ENCODE data around the gene ABCB11. TPM values are rescaled to one million over a fixed set of nuclear protein-coding genes. Genes with fewer than 3 reads are reported as not detected.
"Not testable (repeated sequence)": the region's sequence is repeated elsewhere in the genome, so short reads cannot be mapped to it uniquely, and the experiment has no call there.

ABCB11 gene
- total RNA-seq, 1 donor from 2014 or later: not detected

DNA sequence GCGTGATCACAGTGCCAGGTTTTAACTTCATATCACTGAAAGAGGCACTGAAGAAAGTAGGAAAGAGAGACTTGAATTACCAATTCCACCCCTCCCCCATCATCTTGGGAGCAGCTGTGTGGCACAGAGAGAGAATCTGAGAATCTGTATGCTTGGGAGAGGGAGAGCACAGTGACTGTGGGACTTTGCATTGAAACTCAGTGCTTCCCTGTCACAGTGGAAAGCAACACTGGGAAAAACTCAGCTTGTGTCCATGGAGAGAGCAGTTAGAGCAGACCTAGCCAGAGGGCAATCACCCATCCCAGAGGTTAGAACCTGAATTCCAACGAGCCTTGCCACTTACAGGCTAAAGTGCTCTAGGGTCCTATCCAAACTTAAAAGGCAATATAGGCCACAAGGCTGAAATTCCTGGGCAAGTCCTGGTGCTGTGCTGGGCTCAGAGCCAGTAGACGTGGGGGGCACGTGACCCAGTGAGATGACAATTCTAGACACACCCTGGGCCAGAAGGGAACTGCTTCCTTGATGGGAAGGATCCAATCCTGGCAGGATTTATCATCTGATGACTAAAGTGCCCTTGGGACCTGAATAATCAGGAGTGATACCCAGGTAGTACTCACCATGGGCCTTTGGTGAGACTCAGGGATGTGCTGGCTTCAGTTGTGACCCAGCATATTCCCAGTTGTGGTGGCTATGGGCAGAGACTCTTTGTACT lies 15.5 kb upstream of the ABCB11 start:
- DNase-seq (ENCODE audit: low read depth): no peak

GRCh38 chr2:169042856-169043255 lies 11.7 kb upstream of the ABCB11 start:
- DNase-seq (ENCODE audit: low read depth): no peak

GRCh38 chr2:169041594-169041993 lies 10.5 kb upstream of the ABCB11 start:
- no peak for DNase-seq (ENCODE audit: low read depth)

- no peak for DNase-seq (ENCODE audit: low read depth)
Measured at GRCh38 chr2:169039702-169040101, 8.6 kb upstream of the ABCB11 start.

GRCh38 chr2:169038338-169038757 lies 7.2 kb upstream of the ABCB11 start:
- no peak for DNase-seq (ENCODE audit: low read depth)

GRCh38 chr2:169036736-169037440 lies 5.8 kb upstream of the ABCB11 start:
- DNase-seq (ENCODE audit: low read depth): no peak

DNA sequence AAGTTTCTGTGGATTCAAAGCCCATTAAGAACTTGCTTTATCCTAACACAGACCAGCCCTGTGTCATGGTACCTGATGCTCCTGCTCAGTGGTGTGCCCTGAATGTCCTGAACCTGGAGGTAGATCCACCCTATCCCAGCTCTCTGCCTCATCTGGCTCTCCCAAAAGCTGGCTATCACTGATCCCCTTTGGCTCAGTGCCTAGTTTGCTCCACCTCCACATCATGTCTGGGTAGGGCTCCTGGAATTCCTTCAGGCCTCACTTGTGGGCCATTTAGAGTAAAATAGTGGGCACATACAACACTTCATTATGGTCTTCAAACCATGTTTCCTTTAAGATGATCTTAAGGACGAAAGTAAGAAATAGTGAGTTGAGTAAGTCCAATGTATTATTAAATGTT lies 4.8 kb upstream of the ABCB11 start:
- no peak for DNase-seq (ENCODE audit: low read depth)

GRCh38 chr2:169034984-169035544 lies 3.9 kb upstream of the ABCB11 start:
- no peak for DNase-seq (ENCODE audit: low read depth)

GRCh38 chr2:169034256-169034655 lies 3.1 kb upstream of the ABCB11 start:
- no peak for DNase-seq (ENCODE audit: low read depth)

DNA sequence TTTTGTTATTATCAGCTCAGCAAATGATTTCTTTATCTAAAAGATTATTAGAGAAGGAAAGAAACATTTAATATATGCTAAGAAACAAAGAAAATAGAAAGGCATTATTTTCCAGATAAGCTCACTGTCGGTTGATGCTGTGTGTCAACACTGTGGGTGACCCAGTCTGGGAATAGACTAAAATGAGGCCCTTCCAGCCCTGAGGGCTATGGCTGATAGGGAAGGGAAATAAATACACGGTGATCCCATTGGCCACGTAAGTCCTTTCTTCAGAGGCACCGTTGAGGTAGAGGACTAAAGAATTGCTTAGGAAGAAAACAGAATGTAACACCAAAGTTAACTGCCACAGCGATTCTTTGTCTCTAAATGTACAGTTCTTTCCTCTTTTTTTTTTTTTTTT lies 1.8 kb downstream of the ABCB11 start:
- no peak for DNase-seq (ENCODE audit: low read depth)

GRCh38 chr2:169027234-169027633 lies 3.9 kb downstream of the ABCB11 start:
- DNase-seq (ENCODE audit: low read depth): no peak

GRCh38 chr2:169026056-169026455 lies 5.1 kb downstream of the ABCB11 start:
- DNase-seq (ENCODE audit: low read depth): no peak

- DNase-seq (ENCODE audit: low read depth): no peak
Measured at GRCh38 chr2:169023161-169023560, 8.0 kb downstream of the ABCB11 start.

DNA sequence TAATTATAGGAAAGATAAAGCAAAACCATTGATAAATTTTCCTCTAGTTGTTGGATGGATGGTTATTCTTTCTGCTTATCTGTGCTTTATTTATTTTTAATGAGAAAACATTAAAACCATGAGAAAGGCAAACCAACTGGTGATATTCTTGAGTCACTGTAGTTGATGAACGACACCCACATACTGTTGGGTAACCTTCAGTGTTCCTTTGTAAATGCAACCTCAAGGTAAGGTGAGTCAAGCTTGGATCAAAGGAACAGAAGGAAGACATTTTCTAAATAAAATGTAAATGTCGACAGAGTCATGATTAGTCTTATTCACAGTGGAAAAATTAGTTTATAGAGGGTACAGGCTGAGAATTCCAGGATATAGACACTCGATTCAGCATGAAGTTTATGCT lies 12.7 kb downstream of the ABCB11 start:
- DNase-seq (ENCODE audit: low read depth): no peak

- DNase-seq (ENCODE audit: low read depth): no peak
Measured at GRCh38 chr2:169015943-169016342, 15.2 kb downstream of the ABCB11 start.

DNA sequence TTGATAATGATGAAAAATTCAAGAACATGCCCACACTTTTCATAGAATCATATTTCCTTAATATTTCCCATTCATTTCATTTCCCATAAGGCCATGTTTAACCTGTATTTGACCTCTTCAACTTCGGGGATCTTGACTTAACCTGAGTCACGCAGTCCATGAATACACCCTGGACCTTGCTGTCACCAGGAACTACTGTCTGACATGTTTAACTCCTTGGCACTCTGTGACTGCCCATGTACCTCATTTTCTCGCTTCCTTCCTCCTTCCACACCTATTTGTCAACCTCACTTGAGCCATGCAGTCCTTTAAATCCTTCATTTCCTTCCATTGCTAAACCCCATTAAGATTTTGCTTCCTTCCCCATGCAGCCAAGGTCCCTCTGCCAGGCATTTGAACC lies 16.3 kb downstream of the ABCB11 start:
- no peak for DNase-seq (ENCODE audit: low read depth)

GRCh38 chr2:169013628-169014026 lies 17.5 kb downstream of the ABCB11 start:
- DNase-seq (ENCODE audit: low read depth): no peak

- DNase-seq (ENCODE audit: low read depth): no peak
Measured at GRCh38 chr2:169012812-169013627, 18.1 kb downstream of the ABCB11 start.

DNA sequence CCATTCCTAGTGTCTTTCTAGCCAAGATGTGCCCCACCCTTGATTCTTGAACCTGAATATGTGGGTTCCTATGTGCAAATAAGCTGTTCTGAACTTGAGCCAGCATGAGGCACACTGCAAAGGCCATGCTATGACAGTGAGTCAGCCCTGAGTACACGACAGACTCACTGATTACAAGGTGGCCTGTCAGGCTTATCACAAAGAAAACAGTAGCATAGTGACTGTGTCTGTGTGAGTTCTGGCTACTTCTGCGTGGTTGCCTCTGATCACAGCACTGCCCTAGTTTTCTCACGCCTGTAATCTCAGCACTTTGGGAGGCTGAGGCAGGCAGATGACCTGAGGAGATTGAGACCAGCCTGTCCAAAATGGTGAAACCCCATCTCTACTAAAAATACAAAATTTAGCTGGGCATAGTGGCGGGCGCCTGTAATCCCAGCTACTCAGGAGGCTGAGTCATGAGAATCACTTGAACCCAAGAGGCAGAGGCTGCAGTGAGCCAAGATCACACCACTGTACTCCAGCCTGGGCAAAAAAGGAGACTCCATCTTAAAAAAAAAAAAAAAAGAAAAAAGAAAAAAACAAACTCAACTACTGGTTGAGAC lies 18.8 kb downstream of the ABCB11 start:
- not testable (repeated sequence) for DNase-seq (ENCODE audit: low read depth)

GRCh38 chr2:169011698-169012097 lies 19.4 kb downstream of the ABCB11 start:
- no peak for DNase-seq (ENCODE audit: low read depth)
